Measurements from ENCODE around the gene CSNK2A2.

Gene CSNK2A2

GRCh38 chr16:58155839-58156238, 42.1 kb downstream of the CSNK2A2 start:
- no peak for DNase-seq (ENCODE audit: low read depth in 1 of 2, low spot score in 1 of 2)
- TF ChIP-seq JUND (IDR thresholded peaks at IDR 0.05; ENCODE audit: low read depth), result no peak
- in situ Hi-C loops (cut with HindIII; ENCODE audit: low pct_unique_long_range_greater_than_20kb, low sequenced_read_pairs), result no loop called here

- in situ Hi-C loops (cut with HindIII; ENCODE audit: low pct_unique_long_range_greater_than_20kb, low sequenced_read_pairs), result no loop called here
- no peak for TF ChIP-seq JUND (IDR thresholded peaks at IDR 0.05; ENCODE audit: low read depth)
These were observed 43.6 kb downstream of the CSNK2A2 start for GRCh38 chr16:58154345-58154744.

GRCh38 chr16:58152246-58152868, 45.5 kb downstream of the CSNK2A2 start:
- DNase-seq (ENCODE audit: low read depth in 1 of 2, low spot score in 1 of 2), result no peak
- TF ChIP-seq JUND (IDR thresholded peaks at IDR 0.05; ENCODE audit: low read depth), result no peak
- in situ Hi-C loops (cut with HindIII; ENCODE audit: low pct_unique_long_range_greater_than_20kb, low sequenced_read_pairs), result no loop called here

More at GRCh38 chr16:58154345-58154744, 43.6 kb downstream of the CSNK2A2 start:
- DNase-seq (ENCODE audit: low read depth in 1 of 2, low spot score in 1 of 2), result no peak

GRCh38 chr16:58148526-58148925, 49.4 kb downstream of the CSNK2A2 start:
- no peak for DNase-seq (ENCODE audit: low read depth in 1 of 2, low spot score in 1 of 2)
- in situ Hi-C loops (cut with HindIII; ENCODE audit: low pct_unique_long_range_greater_than_20kb, low sequenced_read_pairs), result no loop called here
- no peak for TF ChIP-seq JUND (IDR thresholded peaks at IDR 0.05; ENCODE audit: low read depth)

- no peak for TF ChIP-seq JUND (IDR thresholded peaks at IDR 0.05; ENCODE audit: low read depth)
- in situ Hi-C loops (cut with HindIII; ENCODE audit: low pct_unique_long_range_greater_than_20kb, low sequenced_read_pairs), result no loop called here
- no peak for DNase-seq (ENCODE audit: low read depth in 1 of 2, low spot score in 1 of 2)
These were observed 49.8 kb downstream of the CSNK2A2 start for GRCh38 chr16:58148099-58148498.

GRCh38 chr16:58138852-58139251, 59.1 kb downstream of the CSNK2A2 start:
- DNase-seq (ENCODE audit: low read depth in 1 of 2, low spot score in 1 of 2), result no peak
- no peak for TF ChIP-seq JUND (IDR thresholded peaks at IDR 0.05; ENCODE audit: low read depth)
- in situ Hi-C loops (cut with HindIII; ENCODE audit: low pct_unique_long_range_greater_than_20kb, low sequenced_read_pairs), result no loop called here

- no peak for TF ChIP-seq JUND (IDR thresholded peaks at IDR 0.05; ENCODE audit: low read depth)
- in situ Hi-C loops (cut with HindIII; ENCODE audit: low pct_unique_long_range_greater_than_20kb, low sequenced_read_pairs), result no loop called here
- DNase-seq (ENCODE audit: low read depth in 1 of 2, low spot score in 1 of 2), result no peak
These were observed 60.3 kb downstream of the CSNK2A2 start for GRCh38 chr16:58137581-58137980.

GRCh38 chr16:58129097-58129936, 68.6 kb downstream of the CSNK2A2 start, which contains the start of gene CFAP20:
Gene CFAP20 (minus strand): TSS chr16:58129381. CDS start chr16:58129115, 266 bp downstream.
- in situ Hi-C loops (cut with HindIII; ENCODE audit: low pct_unique_long_range_greater_than_20kb, low sequenced_read_pairs), result no loop called here
- TF ChIP-seq JUND (IDR thresholded peaks at IDR 0.05; ENCODE audit: low read depth), result no peak
- DNase-seq (ENCODE audit: low read depth in 1 of 2, low spot score in 1 of 2), result peak; percentile 58 to 100

- TF ChIP-seq JUND (IDR thresholded peaks at IDR 0.05; ENCODE audit: low read depth), result no peak
- in situ Hi-C loops (cut with HindIII; ENCODE audit: low pct_unique_long_range_greater_than_20kb, low sequenced_read_pairs), result no loop called here
- DNase-seq (ENCODE audit: low read depth in 1 of 2, low spot score in 1 of 2), result no peak
These were observed 69.2 kb downstream of the CSNK2A2 start for GRCh38 chr16:58128711-58129096.

- in situ Hi-C loops (cut with HindIII; ENCODE audit: low pct_unique_long_range_greater_than_20kb, low sequenced_read_pairs), result no loop called here
- DNase-seq (ENCODE audit: low read depth in 1 of 2, low spot score in 1 of 2), result no peak
- no peak for TF ChIP-seq JUND (IDR thresholded peaks at IDR 0.05; ENCODE audit: low read depth)
These were observed 69.7 kb downstream of the CSNK2A2 start for GRCh38 chr16:58128181-58128631.

GRCh38 chr16:58127634-58128033, 70.3 kb downstream of the CSNK2A2 start:
- no peak for TF ChIP-seq JUND (IDR thresholded peaks at IDR 0.05; ENCODE audit: low read depth)
- no peak for DNase-seq (ENCODE audit: low read depth in 1 of 2, low spot score in 1 of 2)
- in situ Hi-C loops (cut with HindIII; ENCODE audit: low pct_unique_long_range_greater_than_20kb, low sequenced_read_pairs), result no loop called here

- TF ChIP-seq JUND (IDR thresholded peaks at IDR 0.05; ENCODE audit: low read depth), result no peak
- peak in 1 of 2 experiments; percentile 29 for DNase-seq (ENCODE audit: low read depth in 1 of 2, low spot score in 1 of 2)
- in situ Hi-C loops (cut with HindIII; ENCODE audit: low pct_unique_long_range_greater_than_20kb, low sequenced_read_pairs), result no loop called here
These were observed 70.8 kb downstream of the CSNK2A2 start for GRCh38 chr16:58127033-58127556.

- DNase-seq (ENCODE audit: low read depth in 1 of 2, low spot score in 1 of 2), result no peak
- in situ Hi-C loops (cut with HindIII; ENCODE audit: low pct_unique_long_range_greater_than_20kb, low sequenced_read_pairs), result no loop called here
- no peak for TF ChIP-seq JUND (IDR thresholded peaks at IDR 0.05; ENCODE audit: low read depth)
These were observed 71.4 kb downstream of the CSNK2A2 start for GRCh38 chr16:58126451-58126961.
